ENCODE results near the gene APP. TPM values are rescaled to one million over a fixed set of nuclear protein-coding genes. Genes with fewer than 3 reads are reported as not detected.

The APP gene
- total RNA-seq, 1 experiment from 2014 or later, result 224 TPM

DNA sequence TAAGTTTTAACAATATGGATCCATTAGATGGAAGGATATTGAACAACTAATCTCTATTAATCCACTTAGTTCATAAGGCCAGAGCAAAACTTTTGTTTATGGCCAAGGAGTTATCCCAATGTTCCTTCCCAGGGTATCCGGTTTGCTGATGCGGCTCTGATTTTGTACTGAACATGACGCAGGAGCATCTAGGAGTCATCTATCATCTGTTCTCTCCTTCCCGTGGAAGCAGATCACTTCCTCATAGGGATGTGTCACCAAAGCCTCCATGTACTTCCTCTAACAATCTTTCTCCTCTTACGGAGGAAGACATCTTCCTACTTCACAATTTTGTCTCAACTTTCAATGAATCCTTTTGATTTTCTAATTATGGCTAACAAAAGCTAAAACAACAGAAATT, 206.6 kb downstream of the APP start:
- H3K4me3 ChIP-seq, result no peak overlapping the region
- ChIA-PET CTCF (no interaction called here), POLR2A (ENCODE audit: unreplicated experiment) (no interaction called here)
- peaks cover 25% of the 10 kb centered on the region for H3F3A ChIP-seq (ENCODE audit: insufficient read depth, low read depth)
- H2AFZ ChIP-seq, result no peak overlapping the region
- H3K27ac ChIP-seq, result peak overlapping the region; percentile 69
- TF ChIP-seq CTCF (conservative IDR thresholded peaks at IDR 0.05), result no peak
- TF ChIP-seq EZH2 (IDR thresholded peaks at IDR 0.05; ENCODE audit: low read depth), result no peak
- no peaks in the 10 kb centered on the region for H3K9me3 ChIP-seq (ENCODE audit: insufficient read depth, low read depth)
- DNase-seq, result no peak
- H3K36me3 ChIP-seq (ENCODE audit: low read depth), result peaks cover 9% of the 10 kb centered on the region
- peaks cover 18% of the 10 kb centered on the region for H3K4me1 ChIP-seq (replicated peaks; ENCODE audit: insufficient read depth)
- no peaks in the 10 kb centered on the region for H3K9me2 ChIP-seq (ENCODE audit: insufficient read depth)
- intact Hi-C loops (cut with micrococcal nuclease; ENCODE audit: unreplicated experiment), result no loop called here
- H3K79me2 ChIP-seq (ENCODE audit: low read depth), result no peaks in the 10 kb centered on the region
- H4K20me1 ChIP-seq (ENCODE audit: insufficient read depth), result no peaks in the 10 kb centered on the region
- peak overlapping the region; percentile 56 for H3K4me2 ChIP-seq
- BruUV-seq (replicated peaks), result no TSS peak
- no peaks in the 10 kb centered on the region for H3K27me3 ChIP-seq (ENCODE audit: insufficient read depth, low read depth)

DNA sequence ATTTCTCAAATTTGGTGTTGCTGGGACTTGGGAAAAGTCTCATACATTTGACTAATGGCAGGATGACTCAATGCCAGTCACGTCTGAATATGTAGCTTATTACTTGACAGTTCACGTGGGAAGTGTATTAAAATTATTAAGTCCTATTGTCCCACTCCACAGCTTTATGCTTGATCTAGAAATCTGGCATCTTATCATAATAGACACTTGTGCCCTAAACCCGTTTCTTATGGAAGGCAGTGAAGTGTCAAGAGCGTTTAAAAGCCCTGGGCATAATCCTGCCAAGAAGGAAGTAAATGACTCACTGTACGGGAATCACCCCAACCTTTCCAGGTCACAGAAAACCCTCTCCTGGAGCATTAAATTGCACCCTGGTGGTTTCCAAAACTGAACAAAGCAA, 207.4 kb downstream of the APP start:
- POLR2A ChIA-PET (ENCODE audit: unreplicated experiment), result interaction anchor here (0.7 kb wide), 1 partner anchor 186 kb away, joined by 5 read pairs; no protein-coding TSS in a partner anchor
- intact Hi-C loops (cut with micrococcal nuclease; ENCODE audit: unreplicated experiment), result loop anchor here (1.0 kb wide), 1 partner anchor 207 kb away; the partner anchor contains the start of gene APP
- H3K4me1 ChIP-seq (replicated peaks; ENCODE audit: insufficient read depth), result peaks cover 18% of the 10 kb centered on the region
- H3K36me3 ChIP-seq (ENCODE audit: low read depth), result peaks cover 9% of the 10 kb centered on the region
- CTCF ChIA-PET, result no interaction called here
- H3K4me3 ChIP-seq, result no peak overlapping the region
- peaks cover 25% of the 10 kb centered on the region for H3F3A ChIP-seq (ENCODE audit: insufficient read depth, low read depth)
- no TSS peak for BruUV-seq (replicated peaks)
- H3K9me2 ChIP-seq (ENCODE audit: insufficient read depth), result no peaks in the 10 kb centered on the region
- TF ChIP-seq CTCF (conservative IDR thresholded peaks at IDR 0.05) (no peak), EZH2 (IDR thresholded peaks at IDR 0.05; ENCODE audit: low read depth) (no peak)
- H2AFZ ChIP-seq, result no peak overlapping the region
- no peaks in the 10 kb centered on the region for H4K20me1 ChIP-seq (ENCODE audit: insufficient read depth)
- no peaks in the 10 kb centered on the region for H3K79me2 ChIP-seq (ENCODE audit: low read depth)
- peak; percentile 30 to 87 for DNase-seq
- no peaks in the 10 kb centered on the region for H3K9me3 ChIP-seq (ENCODE audit: insufficient read depth, low read depth)
- H3K4me2 ChIP-seq, result peak overlapping the region; percentile 56; the same call in 1 of the 2 replicates
- no peaks in the 10 kb centered on the region for H3K27me3 ChIP-seq (ENCODE audit: insufficient read depth, low read depth)
- peak overlapping the region; percentile 69 for H3K27ac ChIP-seq

- Histone ChIP-seq H3K27me3 (ENCODE audit: insufficient read depth, low read depth) (no peaks in the 10 kb centered on the region), H3K4me1 (replicated peaks; ENCODE audit: insufficient read depth) (peaks cover 18% of the 10 kb centered on the region), H3K9me2 (ENCODE audit: insufficient read depth) (no peaks in the 10 kb centered on the region), H2AFZ (no peak overlapping the region), H3K36me3 (ENCODE audit: low read depth) (peaks cover 12% of the 10 kb centered on the region), H3K27ac (no peak overlapping the region), H3K4me3 (no peak overlapping the region), H4K20me1 (ENCODE audit: insufficient read depth) (no peaks in the 10 kb centered on the region), H3K9me3 (ENCODE audit: insufficient read depth, low read depth) (no peaks in the 10 kb centered on the region), H3K79me2 (ENCODE audit: low read depth) (no peaks in the 10 kb centered on the region), H3F3A (ENCODE audit: insufficient read depth, low read depth) (peaks cover 25% of the 10 kb centered on the region), H3K4me2 (no peak overlapping the region)
- CTCF ChIA-PET, result no interaction called here
- POLR2A ChIA-PET (ENCODE audit: unreplicated experiment), result no interaction called here
- intact Hi-C loops (cut with micrococcal nuclease; ENCODE audit: unreplicated experiment), result no loop called here
- DNase-seq, result no peak
- TF ChIP-seq EZH2 (IDR thresholded peaks at IDR 0.05; ENCODE audit: low read depth) (no peak), CTCF (conservative IDR thresholded peaks at IDR 0.05) (no peak)
- no TSS peak for BruUV-seq (replicated peaks)
Measured at GRCh38 chr21:25961042-25961441, 209.5 kb downstream of the APP start.

All from PC-9 (cell line).